ENCODE results near the gene PRDX6. TPM values are rescaled to one million over a fixed set of nuclear protein-coding genes. Genes with fewer than 3 reads are reported as not detected.

Gene PRDX6
- total RNA-seq, 4 donors from 2014 or later: 416 to 1,193 (median 608) TPM

DNA sequence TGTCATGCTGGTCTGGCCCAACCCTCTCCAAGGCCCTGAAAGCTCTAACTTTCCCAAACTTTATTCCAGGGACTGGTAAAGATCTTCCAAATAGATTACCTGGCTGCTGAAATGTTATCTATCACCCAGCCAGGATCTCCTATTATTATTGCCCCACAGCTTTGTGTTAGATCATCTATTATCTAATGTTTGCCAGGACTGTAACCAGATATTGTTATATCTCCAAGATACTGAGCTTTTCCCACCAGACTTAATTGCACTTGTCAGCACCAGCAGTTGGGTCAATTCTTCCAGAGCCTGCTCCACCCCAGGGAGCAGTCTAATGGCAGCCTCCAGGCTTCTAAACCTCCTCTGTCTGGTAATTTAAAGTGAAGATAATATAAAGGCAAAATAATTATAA, 59.1 kb downstream of the PRDX6 start:
- TF ChIP-seq, protein P1, sequence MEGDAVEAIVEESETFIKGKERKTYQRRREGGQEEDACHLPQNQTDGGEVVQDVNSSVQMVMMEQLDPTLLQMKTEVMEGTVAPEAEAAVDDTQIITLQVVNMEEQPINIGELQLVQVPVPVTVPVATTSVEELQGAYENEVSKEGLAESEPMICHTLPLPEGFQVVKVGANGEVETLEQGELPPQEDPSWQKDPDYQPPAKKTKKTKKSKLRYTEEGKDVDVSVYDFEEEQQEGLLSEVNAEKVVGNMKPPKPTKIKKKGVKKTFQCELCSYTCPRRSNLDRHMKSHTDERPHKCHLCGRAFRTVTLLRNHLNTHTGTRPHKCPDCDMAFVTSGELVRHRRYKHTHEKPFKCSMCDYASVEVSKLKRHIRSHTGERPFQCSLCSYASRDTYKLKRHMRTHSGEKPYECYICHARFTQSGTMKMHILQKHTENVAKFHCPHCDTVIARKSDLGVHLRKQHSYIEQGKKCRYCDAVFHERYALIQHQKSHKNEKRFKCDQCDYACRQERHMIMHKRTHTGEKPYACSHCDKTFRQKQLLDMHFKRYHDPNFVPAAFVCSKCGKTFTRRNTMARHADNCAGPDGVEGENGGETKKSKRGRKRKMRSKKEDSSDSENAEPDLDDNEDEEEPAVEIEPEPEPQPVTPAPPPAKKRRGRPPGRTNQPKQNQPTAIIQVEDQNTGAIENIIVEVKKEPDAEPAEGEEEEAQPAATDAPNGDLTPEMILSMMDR (IDR thresholded peaks at IDR 0.05; ENCODE audit: low read depth): no peak

Other genes with a start within 250 kb of the PRDX6 start
- under 1 TPM in 1 of 4 donors, not detected in 3; 0.34 TPM for gene SLC9C2, start 125.7 kb downstream of the PRDX6 start, total RNA-seq
- not detected for gene TEX50, start 158.0 kb downstream of the PRDX6 start, total RNA-seq
- under 1 TPM in 1 of 4 donors, not detected in 3; 0.34 TPM for gene ANKRD45, start 192.5 kb downstream of the PRDX6 start, total RNA-seq
- 10 to 100 TPM; 27.7 to 45.2 (median 44.4) TPM for gene KLHL20, start 237.6 kb downstream of the PRDX6 start, total RNA-seq

All from subcutaneous adipose tissue (tissue), 4 donors.